Measurements from ENCODE around the gene DEFB108B. TPM values are rescaled to one million over a fixed set of nuclear protein-coding genes. Genes with fewer than 3 reads are reported as not detected.
"Not testable (repeated sequence)": the region's sequence is repeated elsewhere in the genome, so short reads cannot be mapped to it uniquely, and the experiment has no call there.

DEFB108B gene
- total RNA-seq, 6 experiments from 2014 or later: not detected

DNA sequence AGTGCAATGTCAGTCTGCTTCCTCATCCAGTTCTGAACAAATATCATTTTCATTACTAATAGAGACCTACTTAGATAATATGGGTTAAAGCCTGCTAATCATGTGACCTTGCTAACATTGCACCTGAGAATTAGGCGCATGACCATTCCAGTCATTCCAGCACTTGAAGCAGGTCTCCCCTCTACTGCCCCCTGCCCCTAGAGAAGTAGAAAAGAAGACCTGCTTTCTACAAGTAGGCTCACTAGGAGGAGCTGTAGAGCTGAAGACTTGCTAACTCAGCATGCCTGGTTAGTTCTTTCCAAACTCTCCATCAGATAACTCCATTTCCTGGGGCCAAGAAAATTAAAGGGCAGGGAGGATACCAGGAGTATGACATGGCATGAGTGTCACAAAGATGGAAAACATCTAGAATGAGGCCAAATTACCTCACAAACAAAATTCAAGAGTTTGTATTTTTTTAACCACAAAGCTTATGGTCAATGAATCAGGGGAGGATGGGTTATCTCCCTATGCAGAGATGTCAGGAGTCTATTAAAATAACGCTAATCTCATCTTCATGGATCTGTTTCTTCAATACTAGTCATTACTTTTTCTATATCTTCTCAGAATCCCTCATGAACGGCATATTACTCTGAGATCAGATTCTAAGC is 31.1 kb downstream of the DEFB108B start:
- not testable (repeated sequence) for H3K27ac Mint-ChIP-seq; H3K4me3 Mint-ChIP-seq; H3K27me3 Mint-ChIP-seq (ENCODE audit: insufficient read depth); H3K36me3 Mint-ChIP-seq (ENCODE audit: low read depth); H3K9me3 Mint-ChIP-seq; H3K4me1 Mint-ChIP-seq (ENCODE audit: low read depth)
- DNase-seq: peak; percentile 77
- TF ChIP-seq, protein P1, sequence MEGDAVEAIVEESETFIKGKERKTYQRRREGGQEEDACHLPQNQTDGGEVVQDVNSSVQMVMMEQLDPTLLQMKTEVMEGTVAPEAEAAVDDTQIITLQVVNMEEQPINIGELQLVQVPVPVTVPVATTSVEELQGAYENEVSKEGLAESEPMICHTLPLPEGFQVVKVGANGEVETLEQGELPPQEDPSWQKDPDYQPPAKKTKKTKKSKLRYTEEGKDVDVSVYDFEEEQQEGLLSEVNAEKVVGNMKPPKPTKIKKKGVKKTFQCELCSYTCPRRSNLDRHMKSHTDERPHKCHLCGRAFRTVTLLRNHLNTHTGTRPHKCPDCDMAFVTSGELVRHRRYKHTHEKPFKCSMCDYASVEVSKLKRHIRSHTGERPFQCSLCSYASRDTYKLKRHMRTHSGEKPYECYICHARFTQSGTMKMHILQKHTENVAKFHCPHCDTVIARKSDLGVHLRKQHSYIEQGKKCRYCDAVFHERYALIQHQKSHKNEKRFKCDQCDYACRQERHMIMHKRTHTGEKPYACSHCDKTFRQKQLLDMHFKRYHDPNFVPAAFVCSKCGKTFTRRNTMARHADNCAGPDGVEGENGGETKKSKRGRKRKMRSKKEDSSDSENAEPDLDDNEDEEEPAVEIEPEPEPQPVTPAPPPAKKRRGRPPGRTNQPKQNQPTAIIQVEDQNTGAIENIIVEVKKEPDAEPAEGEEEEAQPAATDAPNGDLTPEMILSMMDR (IDR thresholded peaks at IDR 0.05): peak; percentile 71

DNA sequence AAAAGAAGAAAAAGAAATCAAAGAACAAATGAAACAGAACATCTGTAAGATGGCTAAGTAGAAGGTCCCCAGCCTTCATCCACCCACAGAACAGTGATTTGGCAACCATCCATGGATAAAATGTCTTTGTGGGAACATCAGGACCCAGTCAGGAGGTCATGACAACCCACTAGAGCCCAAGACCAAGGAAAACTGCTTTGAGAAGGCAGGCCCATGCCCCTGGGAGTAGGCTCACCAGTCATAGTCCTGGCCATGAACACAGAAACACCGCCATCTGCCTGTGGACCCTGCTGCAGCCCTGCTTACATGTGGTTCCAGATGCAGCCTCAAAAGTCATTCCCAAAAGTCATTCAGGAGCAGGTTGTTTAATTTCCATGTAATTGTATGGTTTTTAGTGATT is 34.2 kb downstream of the DEFB108B start:
- not testable (repeated sequence) for H3K36me3 Mint-ChIP-seq (ENCODE audit: low read depth); H3K4me1 Mint-ChIP-seq (ENCODE audit: low read depth); H3K27me3 Mint-ChIP-seq (ENCODE audit: insufficient read depth); H3K9me3 Mint-ChIP-seq; H3K4me3 Mint-ChIP-seq; H3K27ac Mint-ChIP-seq; DNase-seq

DNA sequence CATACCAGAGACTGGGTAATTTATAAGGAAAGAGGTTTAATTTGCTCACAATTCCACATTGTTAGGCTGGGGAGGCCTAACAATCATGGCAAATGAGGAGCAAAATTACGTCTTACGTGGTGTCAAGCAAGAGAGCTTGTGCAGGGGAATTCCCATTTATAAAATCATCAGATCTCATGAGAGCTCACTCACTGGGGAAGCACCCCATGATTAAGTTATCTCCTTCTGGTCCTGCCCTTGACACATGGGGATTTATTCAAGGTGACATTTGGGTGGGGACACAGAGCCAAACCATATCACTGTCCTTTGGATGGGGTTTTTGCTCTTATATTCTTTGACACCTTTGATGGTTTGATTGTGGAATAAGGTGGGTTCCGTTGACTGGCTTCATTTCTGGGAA is 36.9 kb downstream of the DEFB108B start:
- H3K4me3 Mint-ChIP-seq; H3K36me3 Mint-ChIP-seq (ENCODE audit: low read depth); H3K27ac Mint-ChIP-seq; DNase-seq; H3K27me3 Mint-ChIP-seq (ENCODE audit: insufficient read depth); H3K9me3 Mint-ChIP-seq; H3K4me1 Mint-ChIP-seq (ENCODE audit: low read depth): not testable (repeated sequence)

DNA sequence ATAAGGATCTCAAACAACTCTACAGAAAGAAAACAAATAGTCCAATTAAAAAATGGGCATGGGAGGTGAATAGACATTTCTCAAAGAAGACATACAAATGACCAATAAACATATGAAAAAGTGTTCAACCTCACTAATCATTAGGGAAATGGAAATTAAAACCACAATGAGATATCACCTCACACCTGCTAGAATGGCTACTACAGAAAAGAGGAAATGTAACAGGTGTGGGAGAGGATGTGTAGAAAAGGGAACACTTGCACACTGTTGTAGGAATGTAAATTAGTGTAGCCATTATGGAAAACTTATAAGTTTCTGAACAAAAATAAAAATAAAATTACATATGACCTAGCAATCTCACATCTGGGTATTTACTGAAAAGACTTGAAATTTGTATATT is 37.7 kb downstream of the DEFB108B start:
- DNase-seq; H3K36me3 Mint-ChIP-seq (ENCODE audit: low read depth); H3K4me1 Mint-ChIP-seq (ENCODE audit: low read depth); H3K27ac Mint-ChIP-seq; H3K27me3 Mint-ChIP-seq (ENCODE audit: insufficient read depth); H3K4me3 Mint-ChIP-seq; H3K9me3 Mint-ChIP-seq: not testable (repeated sequence)

DNA sequence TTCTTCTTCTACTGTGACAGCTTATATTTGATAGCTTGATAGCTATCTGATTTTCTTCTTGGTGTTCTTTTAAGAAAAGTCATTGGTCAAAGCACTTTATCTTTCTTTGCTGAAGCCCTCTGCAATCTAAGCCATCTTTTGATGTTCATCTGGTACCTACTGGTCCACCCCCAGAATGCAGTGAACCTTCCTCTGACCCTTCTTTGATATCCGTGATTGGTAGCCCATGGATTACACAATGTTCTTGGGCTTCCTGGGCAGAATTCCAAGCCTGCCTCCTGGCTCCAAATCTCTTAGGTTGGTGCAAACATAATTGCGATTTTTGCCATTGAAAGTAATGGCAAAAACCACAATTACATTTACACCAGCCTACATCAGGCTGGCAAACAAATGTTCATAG is 43.3 kb downstream of the DEFB108B start:
- not testable (repeated sequence) for H3K9me3 Mint-ChIP-seq; H3K27ac Mint-ChIP-seq; H3K36me3 Mint-ChIP-seq (ENCODE audit: low read depth); H3K27me3 Mint-ChIP-seq (ENCODE audit: insufficient read depth); DNase-seq; H3K4me3 Mint-ChIP-seq; H3K4me1 Mint-ChIP-seq (ENCODE audit: low read depth)

DNA sequence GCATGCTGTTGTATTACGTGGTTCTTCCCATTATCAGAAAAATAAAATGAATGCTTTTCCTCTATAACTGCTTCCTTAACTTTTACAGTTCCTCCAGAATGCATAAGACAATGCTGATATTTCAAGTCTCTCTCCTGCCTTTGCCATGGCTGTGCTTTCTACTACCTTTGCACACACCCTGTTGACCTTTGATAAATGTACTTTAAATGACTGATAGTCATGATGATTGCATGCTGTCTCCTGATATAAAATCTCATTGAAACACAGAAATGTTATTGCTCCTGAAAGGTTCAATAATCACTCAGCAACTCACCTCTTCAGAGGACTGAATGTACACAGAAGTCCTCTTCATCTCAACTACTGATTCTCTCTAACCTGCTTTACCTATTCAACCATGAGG is 45.1 kb downstream of the DEFB108B start, which contains the start of gene DEFB131B:
Gene DEFB131B (plus strand): TSS at position 395 of the 400 bp plus-strand sequence. CDS start 0 bp downstream, at position 395.
- not testable (repeated sequence) for H3K4me3 Mint-ChIP-seq; H3K36me3 Mint-ChIP-seq (ENCODE audit: low read depth); H3K27ac Mint-ChIP-seq; DNase-seq; H3K27me3 Mint-ChIP-seq (ENCODE audit: insufficient read depth); H3K4me1 Mint-ChIP-seq (ENCODE audit: low read depth); H3K9me3 Mint-ChIP-seq

DNA sequence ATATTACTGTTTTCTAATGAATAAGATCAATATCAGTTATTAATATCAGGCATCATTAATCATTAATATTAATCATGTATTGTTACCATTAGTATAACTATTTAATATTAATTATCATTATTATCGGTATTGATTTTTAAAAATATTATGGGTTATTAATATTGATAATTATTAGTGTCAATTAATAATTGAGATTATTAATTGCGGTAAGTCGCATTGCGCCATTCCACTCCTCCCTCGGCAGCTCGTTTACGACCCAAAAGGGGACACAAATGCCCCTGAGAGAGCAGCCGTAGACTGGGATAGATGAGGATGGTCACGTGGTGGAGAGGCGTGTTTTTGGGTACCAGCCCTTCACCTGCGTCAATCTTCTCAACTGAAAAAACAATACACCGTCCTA is 52.8 kb downstream of the DEFB108B start:
- not testable (repeated sequence) for H3K4me3 Mint-ChIP-seq; H3K4me1 Mint-ChIP-seq (ENCODE audit: low read depth); DNase-seq; H3K36me3 Mint-ChIP-seq (ENCODE audit: low read depth); H3K27me3 Mint-ChIP-seq (ENCODE audit: insufficient read depth); H3K9me3 Mint-ChIP-seq; H3K27ac Mint-ChIP-seq

Other genes starting within 250 kb of the DEFB108B start
- gene DEFB131B, start 45.3 kb downstream of the DEFB108B start, total RNA-seq (2021; fragmentation: NEBNext Ultra II Directional; extraction: Animal tissue kit (Norgen Biotek cat#: 25700)): not detected
- 1 to 10 TPM; 2.3 to 4.0 (median 3.4) TPM for gene XNDC1N, start 95.4 kb downstream of the DEFB108B start, total RNA-seq (2021; fragmentation: NEBNext Ultra II Directional; extraction: Animal tissue kit (Norgen Biotek cat#: 25700))
- gene RNF121, start 95.8 kb downstream of the DEFB108B start, total RNA-seq (2021; fragmentation: NEBNext Ultra II Directional; extraction: Animal tissue kit (Norgen Biotek cat#: 25700)): 10 to 100 TPM; 36.7 to 41.6 (median 38.7) TPM
- 1 to 10 TPM; 1.5 to 2.3 (median 1.8) TPM for gene IL18BP, start 165.7 kb downstream of the DEFB108B start, total RNA-seq (2021; fragmentation: NEBNext Ultra II Directional; extraction: Animal tissue kit (Norgen Biotek cat#: 25700))
- gene NUMA1, start 247.3 kb downstream of the DEFB108B start, total RNA-seq (2021; fragmentation: NEBNext Ultra II Directional; extraction: Animal tissue kit (Norgen Biotek cat#: 25700)): 100 to 1,000 TPM; 127 to 148 (median 137) TPM
- gene LRRC51, start 247.7 kb downstream of the DEFB108B start, total RNA-seq (2021; fragmentation: NEBNext Ultra II Directional; extraction: Animal tissue kit (Norgen Biotek cat#: 25700)): 10 to 100 TPM in 1 of 6 experiments, 1 to 10 TPM in 5; 7.4 to 12.4 (median 8.5) TPM

All from HFFc6 (cell line).